GM23338 (cell line): ENCODE results near the gene BBOX1. TPM values are rescaled to one million over a fixed set of nuclear protein-coding genes. Genes with fewer than 3 reads are reported as not detected.

Experiments used
- ATAC-seq: fragments of 200-7000 bp; cut with Tn5 transposase; 3 replicates; pipeline ENCODE4 v1.9.1; 2020
- DNase-seq: peaks from one replicate; pipeline ENCODE4 v3.0.0-alpha.2; 2015; ENCODE audit warnings: low spot score
- H2AFZ ChIP-seq: fragments of 200-600 bp; sonication (generic); 2 replicates; pipeline ENCODE4 v1.8.0; 2016; ENCODE audit warnings: antibody characterized with exemption, mild to moderate bottlenecking, moderate library complexity
- H3F3A ChIP-seq: fragments of 200-600 bp; sonication (generic); replicated peaks from 2 replicates; pipeline ENCODE4 v1.8.0; 2017; ENCODE audit warnings: antibody characterized with exemption, mixed run types, low read depth
- H3K27ac ChIP-seq: fragments of 200-600 bp; sonication (generic); 2 replicates; pipeline ENCODE4 v1.6.1; 2016; ENCODE audit warnings: low read depth
- H3K27me3 ChIP-seq: fragments of 200-600 bp; sonication (generic); 2 replicates; pipeline ENCODE4 v1.8.0; 2016; ENCODE audit warnings: mild to moderate bottlenecking, mixed run types, moderate library complexity; ENCODE audit not compliant: insufficient read depth
- H3K36me3 ChIP-seq: fragments of 200-600 bp; sonication (generic); 2 replicates; pipeline ENCODE4 v1.8.0; 2016; ENCODE audit warnings: mild to moderate bottlenecking; ENCODE audit not compliant: insufficient read depth
- H3K4me1 ChIP-seq: fragments of 200-600 bp; sonication (generic); 2 replicates; pipeline ENCODE4 v1.8.0; 2016; ENCODE audit warnings: mild to moderate bottlenecking, moderate library complexity; ENCODE audit not compliant: insufficient read depth
- H3K4me2 ChIP-seq: fragments of 200-600 bp; sonication (generic); 2 replicates; pipeline ENCODE4 v1.7.1; 2017; ENCODE audit warnings: mixed run types
- H3K4me3 ChIP-seq: fragments of 200-600 bp; sonication (generic); 2 replicates; pipeline ENCODE4 v1.6.1; 2016; ENCODE audit warnings: mixed run types
- H3K79me2 ChIP-seq: fragments of 200-600 bp; sonication (generic); replicated peaks from 2 replicates; pipeline ENCODE4 v1.8.0; 2017; ENCODE audit warnings: mild to moderate bottlenecking; ENCODE audit not compliant: insufficient read depth
- H3K9me2 ChIP-seq: fragments of 200-600 bp; sonication (generic); 2 replicates; pipeline ENCODE4 v1.8.0; 2017; ENCODE audit not compliant: insufficient read depth
- H4K20me1 ChIP-seq: fragments of 200-600 bp; sonication (generic); replicated peaks from 2 replicates; pipeline ENCODE4 v1.8.0; 2017; ENCODE audit warnings: mild to moderate bottlenecking; ENCODE audit not compliant: insufficient read depth
- H3K27ac Mint-ChIP-seq: 2 replicates; pipeline ENCODE4 v1.8.0; 2020; ENCODE audit warnings: inconsistent platforms, mild to moderate bottlenecking, moderate library complexity, mixed read lengths
- H3K27me3 Mint-ChIP-seq: 3 replicates; pipeline ENCODE4 v1.8.0; 2022; ENCODE audit warnings: low read depth, mild to moderate bottlenecking, moderate library complexity, mixed read lengths, inconsistent platforms; ENCODE audit not compliant: insufficient read depth, poor library complexity
- H3K36me3 Mint-ChIP-seq: 3 replicates; pipeline ENCODE4 v1.8.0; 2021; ENCODE audit warnings: low read depth, mild to moderate bottlenecking, inconsistent platforms, moderate library complexity, mixed read lengths
- H3K4me1 Mint-ChIP-seq: 3 replicates; pipeline ENCODE4 v1.8.0; 2020; ENCODE audit warnings: mild to moderate bottlenecking, inconsistent platforms, mixed read lengths
- H3K4me3 Mint-ChIP-seq: 3 replicates; pipeline ENCODE4 v1.8.0; 2021; ENCODE audit warnings: moderate library complexity, mild to moderate bottlenecking, inconsistent platforms, mixed read lengths
- H3K9me3 Mint-ChIP-seq: 3 replicates; pipeline ENCODE4 v1.8.0; 2020; ENCODE audit warnings: moderate library complexity, mild to moderate bottlenecking, inconsistent platforms, mixed read lengths
- JUNB ChIP-seq: IDR thresholded peaks from one replicate; pipeline ENCODE4 v1.6.1; 2016; ENCODE audit warnings: antibody characterized with exemption; ENCODE audit not compliant: unreplicated experiment
- ZNF331 ChIP-seq: fragments of 250-450 bp; sonication (Bioruptor Pico); IDR thresholded peaks from 2 replicates; pipeline ENCODE4 v1.5.0; 2020; ENCODE audit warnings: low read depth, mild to moderate bottlenecking, moderate library complexity
- polyA plus RNA-seq: library from polyadenylated mRNA; unstranded; fragments of >200 nt; fragmentation: Nextera tagmentation; extraction: Ambion mirVana; gene quantifications from 2 replicates; pipeline ENCODE4 v1.2.1, GENCODE V29; 2016
- total RNA-seq: library from RNA; depleted of rRNA; stranded (reverse); fragments of >200 nt; shearing (Covaris generic); gene quantifications from 2 replicates; pipeline ENCODE4 v1.2.3, GENCODE V29; 2014
- TF ChIP-seq, protein P1 (sequence below): IDR thresholded peaks from one replicate; pipeline ENCODE4 v1.6.1; 2018; ENCODE audit warnings: antibody characterized with exemption; ENCODE audit not compliant: unreplicated experiment
- TF ChIP-seq, protein P2 (sequence below): IDR thresholded peaks from 2 replicates; pipeline ENCODE4 v1.6.1; 2016; ENCODE audit warnings: antibody characterized with exemption
- TF ChIP-seq, protein P3 (sequence below), 2 experiments: fragments of 200-600 bp in 1 of 2; sonication (generic) in 1 of 2; conservative IDR thresholded peaks; 2 replicates each; pipeline versions ENCODE4 v1.5.1 to v1.6.1; 2016 to 2017; ENCODE audit warnings: antibody characterized with exemption in 2 of 2, low read depth in 2 of 2, mild to moderate bottlenecking in 2 of 2, moderate library complexity in 1 of 2

The BBOX1 gene
- total and polyA plus RNA-seq, 2 experiments from 2014 or later: not detected

DNA sequence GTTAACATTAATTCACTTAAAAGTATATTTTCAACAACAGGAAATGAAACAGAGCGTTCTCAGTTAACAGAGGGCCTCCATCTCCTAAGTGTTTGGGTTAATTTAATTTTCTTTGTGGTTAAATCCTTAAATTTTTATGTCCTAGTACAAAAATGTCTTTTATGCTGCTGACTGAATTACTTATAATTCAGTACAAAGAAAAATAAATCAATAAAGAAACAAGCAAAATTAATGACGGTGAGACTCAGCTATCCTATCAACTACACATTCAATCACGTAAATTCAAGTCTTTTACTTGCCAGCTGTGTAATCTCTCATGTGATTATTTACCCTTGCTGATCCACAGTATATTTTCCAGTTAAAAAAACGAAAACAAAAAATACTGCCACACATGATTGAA is 81.4 kb downstream of the BBOX1 start (continued):
- no peak for TF ChIP-seq JUNB
- no peak for TF ChIP-seq ZNF331 (CRISPR knock-in tag)
- TF ChIP-seq, protein P1, sequence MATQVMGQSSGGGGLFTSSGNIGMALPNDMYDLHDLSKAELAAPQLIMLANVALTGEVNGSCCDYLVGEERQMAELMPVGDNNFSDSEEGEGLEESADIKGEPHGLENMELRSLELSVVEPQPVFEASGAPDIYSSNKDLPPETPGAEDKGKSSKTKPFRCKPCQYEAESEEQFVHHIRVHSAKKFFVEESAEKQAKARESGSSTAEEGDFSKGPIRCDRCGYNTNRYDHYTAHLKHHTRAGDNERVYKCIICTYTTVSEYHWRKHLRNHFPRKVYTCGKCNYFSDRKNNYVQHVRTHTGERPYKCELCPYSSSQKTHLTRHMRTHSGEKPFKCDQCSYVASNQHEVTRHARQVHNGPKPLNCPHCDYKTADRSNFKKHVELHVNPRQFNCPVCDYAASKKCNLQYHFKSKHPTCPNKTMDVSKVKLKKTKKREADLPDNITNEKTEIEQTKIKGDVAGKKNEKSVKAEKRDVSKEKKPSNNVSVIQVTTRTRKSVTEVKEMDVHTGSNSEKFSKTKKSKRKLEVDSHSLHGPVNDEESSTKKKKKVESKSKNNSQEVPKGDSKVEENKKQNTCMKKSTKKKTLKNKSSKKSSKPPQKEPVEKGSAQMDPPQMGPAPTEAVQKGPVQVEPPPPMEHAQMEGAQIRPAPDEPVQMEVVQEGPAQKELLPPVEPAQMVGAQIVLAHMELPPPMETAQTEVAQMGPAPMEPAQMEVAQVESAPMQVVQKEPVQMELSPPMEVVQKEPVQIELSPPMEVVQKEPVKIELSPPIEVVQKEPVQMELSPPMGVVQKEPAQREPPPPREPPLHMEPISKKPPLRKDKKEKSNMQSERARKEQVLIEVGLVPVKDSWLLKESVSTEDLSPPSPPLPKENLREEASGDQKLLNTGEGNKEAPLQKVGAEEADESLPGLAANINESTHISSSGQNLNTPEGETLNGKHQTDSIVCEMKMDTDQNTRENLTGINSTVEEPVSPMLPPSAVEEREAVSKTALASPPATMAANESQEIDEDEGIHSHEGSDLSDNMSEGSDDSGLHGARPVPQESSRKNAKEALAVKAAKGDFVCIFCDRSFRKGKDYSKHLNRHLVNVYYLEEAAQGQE: no peak

DNA sequence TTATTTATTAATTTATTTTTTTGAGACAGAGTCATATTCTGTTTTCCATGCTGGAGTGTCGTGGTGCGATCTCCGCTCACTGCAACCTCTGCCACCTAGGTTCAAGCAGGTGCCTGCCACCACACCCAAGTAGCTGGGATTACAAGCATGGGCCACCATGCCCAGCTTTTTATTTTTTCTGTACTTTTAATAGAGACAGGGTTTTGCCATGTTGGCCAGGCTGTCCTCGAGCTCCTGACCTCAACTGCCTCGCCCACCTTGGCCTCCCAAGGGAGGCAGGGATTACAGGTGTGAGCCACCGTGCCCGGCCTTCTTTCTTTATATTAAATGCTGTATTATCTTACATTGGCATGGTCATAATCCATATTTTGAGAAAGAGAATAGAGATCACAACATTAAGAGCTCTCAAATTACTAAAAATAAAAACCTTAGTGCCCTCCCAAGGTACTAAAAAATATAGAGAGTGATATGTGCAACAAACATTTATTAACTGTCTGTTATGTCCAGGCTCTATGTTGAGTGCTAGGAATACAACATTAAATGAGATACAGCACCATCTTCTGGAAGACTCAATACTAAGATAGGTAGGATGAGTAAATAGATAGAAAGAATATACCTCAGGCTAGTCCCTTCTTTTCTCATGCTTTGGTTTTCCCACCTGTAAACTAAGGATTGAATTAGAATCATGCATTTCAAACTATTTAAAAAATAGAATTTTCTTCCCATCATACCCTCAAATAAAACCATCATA is 84.1 kb downstream of the BBOX1 start:
- DNase-seq: no peak
- no peak overlapping the region for H3K4me3 Mint-ChIP-seq
- no peak overlapping the region for H2AFZ ChIP-seq
- H3K27ac Mint-ChIP-seq: no peak overlapping the region
- no peak for ATAC-seq
- H3K4me2 ChIP-seq: no peak overlapping the region
- no peaks in the 10 kb centered on the region for H3K36me3 ChIP-seq
- peaks cover 1% of the 10 kb centered on the region for H3K27me3 Mint-ChIP-seq
- no peaks in the 10 kb centered on the region for H3K27me3 ChIP-seq
- peaks cover 10% of the 10 kb centered on the region; the same call in 2 of the 3 replicates for H3K4me1 Mint-ChIP-seq
- no peaks in the 10 kb centered on the region for H3F3A ChIP-seq
- H3K9me2 ChIP-seq: no peaks in the 10 kb centered on the region
- H3K27ac ChIP-seq: no peak overlapping the region
- no peaks in the 10 kb centered on the region for H3K79me2 ChIP-seq
- peaks cover 6% of the 10 kb centered on the region; the same call in 1 of the 2 replicates for H3K4me1 ChIP-seq
- no peaks in the 10 kb centered on the region for H3K36me3 Mint-ChIP-seq
- TF ChIP-seq ZNF331 (CRISPR knock-in tag): no peak
- TF ChIP-seq, protein P2, sequence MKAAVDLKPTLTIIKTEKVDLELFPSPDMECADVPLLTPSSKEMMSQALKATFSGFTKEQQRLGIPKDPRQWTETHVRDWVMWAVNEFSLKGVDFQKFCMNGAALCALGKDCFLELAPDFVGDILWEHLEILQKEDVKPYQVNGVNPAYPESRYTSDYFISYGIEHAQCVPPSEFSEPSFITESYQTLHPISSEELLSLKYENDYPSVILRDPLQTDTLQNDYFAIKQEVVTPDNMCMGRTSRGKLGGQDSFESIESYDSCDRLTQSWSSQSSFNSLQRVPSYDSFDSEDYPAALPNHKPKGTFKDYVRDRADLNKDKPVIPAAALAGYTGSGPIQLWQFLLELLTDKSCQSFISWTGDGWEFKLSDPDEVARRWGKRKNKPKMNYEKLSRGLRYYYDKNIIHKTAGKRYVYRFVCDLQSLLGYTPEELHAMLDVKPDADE: no peak
- TF ChIP-seq, protein P3, sequence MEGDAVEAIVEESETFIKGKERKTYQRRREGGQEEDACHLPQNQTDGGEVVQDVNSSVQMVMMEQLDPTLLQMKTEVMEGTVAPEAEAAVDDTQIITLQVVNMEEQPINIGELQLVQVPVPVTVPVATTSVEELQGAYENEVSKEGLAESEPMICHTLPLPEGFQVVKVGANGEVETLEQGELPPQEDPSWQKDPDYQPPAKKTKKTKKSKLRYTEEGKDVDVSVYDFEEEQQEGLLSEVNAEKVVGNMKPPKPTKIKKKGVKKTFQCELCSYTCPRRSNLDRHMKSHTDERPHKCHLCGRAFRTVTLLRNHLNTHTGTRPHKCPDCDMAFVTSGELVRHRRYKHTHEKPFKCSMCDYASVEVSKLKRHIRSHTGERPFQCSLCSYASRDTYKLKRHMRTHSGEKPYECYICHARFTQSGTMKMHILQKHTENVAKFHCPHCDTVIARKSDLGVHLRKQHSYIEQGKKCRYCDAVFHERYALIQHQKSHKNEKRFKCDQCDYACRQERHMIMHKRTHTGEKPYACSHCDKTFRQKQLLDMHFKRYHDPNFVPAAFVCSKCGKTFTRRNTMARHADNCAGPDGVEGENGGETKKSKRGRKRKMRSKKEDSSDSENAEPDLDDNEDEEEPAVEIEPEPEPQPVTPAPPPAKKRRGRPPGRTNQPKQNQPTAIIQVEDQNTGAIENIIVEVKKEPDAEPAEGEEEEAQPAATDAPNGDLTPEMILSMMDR (conservative IDR thresholded peaks at IDR 0.05; ENCODE audit: low read depth in 2 of 2): peak; percentile 30 to 41; a peak in 2 of 4 replicates
- no peaks in the 10 kb centered on the region for H3K9me3 Mint-ChIP-seq
- no peaks in the 10 kb centered on the region for H4K20me1 ChIP-seq
- no peak overlapping the region for H3K4me3 ChIP-seq
